ENCODE results near the gene TTBK2. TPM values are rescaled to one million over a fixed set of nuclear protein-coding genes. Genes with fewer than 3 reads are reported as not detected.

The TTBK2 gene
- total RNA-seq, 1 donor from 2014 or later = 34.3 TPM

DNA sequence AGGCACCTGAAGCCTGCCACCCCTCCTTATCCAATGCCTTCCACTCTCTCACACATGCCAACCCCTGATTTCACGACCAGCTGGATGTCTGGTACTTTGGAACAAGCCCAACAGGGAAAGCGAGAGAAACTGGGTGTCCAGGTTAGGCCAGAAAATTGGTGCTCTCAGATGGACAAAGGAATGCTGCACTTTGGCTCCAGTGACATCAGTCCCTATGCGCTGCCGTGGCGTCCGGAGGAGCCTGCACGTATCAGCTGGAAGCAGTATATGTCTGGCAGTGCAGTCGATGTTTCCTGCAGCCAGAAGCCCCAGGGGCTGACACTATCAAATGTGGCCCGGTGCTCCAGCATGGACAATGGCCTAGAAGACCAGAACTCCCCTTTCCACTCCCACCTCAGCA, 228.8 kb downstream of the TTBK2 start:
- no peak for DNase-seq

DNA sequence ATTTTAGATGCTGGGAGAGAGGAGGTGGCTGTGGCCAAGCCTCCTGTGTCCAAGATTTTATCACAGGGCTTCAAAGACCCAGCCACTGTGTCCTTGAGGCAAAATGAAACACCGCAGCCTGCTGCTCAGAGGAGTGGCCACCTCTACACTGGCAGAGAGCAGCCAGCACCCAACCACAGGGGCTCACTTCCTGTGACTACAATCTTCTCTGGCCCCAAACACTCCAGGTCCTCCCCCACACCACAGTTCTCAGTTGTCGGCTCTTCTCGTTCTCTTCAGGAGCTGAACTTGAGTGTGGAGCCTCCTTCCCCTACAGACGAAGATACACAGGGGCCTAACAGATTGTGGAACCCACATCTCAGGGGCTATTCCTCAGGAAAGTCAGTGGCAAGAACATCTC, 229.3 kb downstream of the TTBK2 start:
- no peak for DNase-seq

Small RNA genes lying within 50 kb of the gene (small RNA-seq; reads per million reads assigned to genes)
- not detected for gene KRT8P50

Other genes with a start within 250 kb of the TTBK2 start
- gene CDAN1, start 183.7 kb downstream of the TTBK2 start, total RNA-seq = 10.9 TPM
- gene UBR1, start 185.3 kb upstream of the TTBK2 start, total RNA-seq = 68.3 TPM
- gene TMEM62, start 212.8 kb upstream of the TTBK2 start, total RNA-seq = 37.6 TPM

Measured in occipital lobe (tissue), 3 donors.